NCI-H1092 (cell line): ENCODE measurements around the gene ARID3A.
"Not testable (repeated sequence)": the region's sequence is repeated elsewhere in the genome, so short reads cannot be mapped to it uniquely, and the experiment has no call there.

Experiments
- DNase-seq: peaks from one replicate; lab custom pipeline; 2025; lab: John Stamatoyannopoulos, UW

The ARID3A gene

DNA sequence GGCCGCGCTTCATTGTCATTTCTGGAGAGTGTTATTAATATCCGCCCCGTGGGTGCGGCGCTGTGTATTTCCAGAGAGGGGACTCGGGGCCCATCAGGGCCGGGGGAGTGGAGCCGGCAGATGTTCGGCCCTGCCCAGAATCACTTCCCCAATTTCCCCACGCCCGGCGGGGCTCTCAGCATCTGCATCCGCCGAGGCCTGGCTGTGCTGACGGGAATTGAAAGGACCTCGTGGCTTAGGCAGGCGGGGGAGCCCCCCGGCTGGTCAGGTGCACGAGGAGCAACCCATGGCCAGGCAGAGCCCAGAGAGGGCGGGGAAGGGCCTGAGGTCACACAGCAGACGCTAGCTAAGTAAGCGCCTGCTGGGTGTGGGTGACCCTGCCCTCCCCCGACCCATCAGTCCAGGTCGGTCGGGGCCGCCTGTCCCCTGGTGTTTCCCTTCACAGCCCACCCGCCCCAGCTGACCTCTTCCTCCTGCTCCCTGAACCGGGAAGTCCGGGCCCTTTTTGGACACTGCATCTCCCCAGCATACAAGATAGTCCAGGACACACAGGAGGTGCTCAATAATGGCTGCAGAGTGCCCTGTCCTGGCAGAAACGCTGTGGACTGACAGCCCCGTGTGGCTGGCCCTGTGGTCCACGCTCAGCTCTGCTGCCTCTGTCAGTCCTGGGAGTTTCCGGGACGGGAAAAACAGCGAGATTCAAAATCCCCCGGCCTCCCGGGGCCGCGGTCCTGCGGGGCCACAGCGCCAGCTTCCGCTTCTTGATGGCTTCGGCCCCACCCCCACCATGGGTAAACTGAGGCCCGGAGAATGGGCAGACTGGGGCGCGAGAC is 22.1 kb downstream of the ARID3A start:
- DNase-seq = no peak

DNA sequence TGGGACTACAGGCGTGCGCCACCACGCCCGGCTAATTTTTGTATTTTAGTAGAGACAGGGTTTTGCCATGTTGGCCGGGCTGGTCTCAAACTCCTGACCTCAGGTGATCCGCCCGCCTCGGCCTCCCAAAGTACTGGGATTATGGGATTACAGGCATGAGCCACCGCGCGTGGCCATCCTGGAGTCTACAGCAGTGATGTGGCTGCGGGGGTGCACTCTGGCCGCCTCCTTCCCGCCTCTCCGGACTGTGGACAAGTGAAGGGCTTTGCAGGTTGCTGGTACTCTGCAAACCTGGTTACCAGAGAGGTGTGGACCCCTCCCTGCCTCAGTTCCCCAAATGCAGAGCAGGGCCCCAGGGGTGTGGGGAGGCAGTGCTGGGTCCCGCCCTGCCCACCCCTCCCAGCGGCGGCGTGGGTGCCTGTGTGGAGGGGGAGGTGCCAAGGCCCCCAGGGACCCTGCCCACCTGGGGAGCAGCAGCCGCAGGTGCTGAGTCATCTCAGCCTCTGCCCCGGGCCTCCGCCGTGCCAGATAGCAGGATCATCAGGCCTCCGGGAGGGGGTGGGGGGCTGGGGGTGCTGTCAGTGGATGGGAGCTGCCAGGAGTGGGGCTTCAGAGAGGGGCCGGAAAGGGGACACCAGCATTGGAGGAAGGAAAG is 23.1 kb downstream of the ARID3A start:
- no peak for DNase-seq

DNA sequence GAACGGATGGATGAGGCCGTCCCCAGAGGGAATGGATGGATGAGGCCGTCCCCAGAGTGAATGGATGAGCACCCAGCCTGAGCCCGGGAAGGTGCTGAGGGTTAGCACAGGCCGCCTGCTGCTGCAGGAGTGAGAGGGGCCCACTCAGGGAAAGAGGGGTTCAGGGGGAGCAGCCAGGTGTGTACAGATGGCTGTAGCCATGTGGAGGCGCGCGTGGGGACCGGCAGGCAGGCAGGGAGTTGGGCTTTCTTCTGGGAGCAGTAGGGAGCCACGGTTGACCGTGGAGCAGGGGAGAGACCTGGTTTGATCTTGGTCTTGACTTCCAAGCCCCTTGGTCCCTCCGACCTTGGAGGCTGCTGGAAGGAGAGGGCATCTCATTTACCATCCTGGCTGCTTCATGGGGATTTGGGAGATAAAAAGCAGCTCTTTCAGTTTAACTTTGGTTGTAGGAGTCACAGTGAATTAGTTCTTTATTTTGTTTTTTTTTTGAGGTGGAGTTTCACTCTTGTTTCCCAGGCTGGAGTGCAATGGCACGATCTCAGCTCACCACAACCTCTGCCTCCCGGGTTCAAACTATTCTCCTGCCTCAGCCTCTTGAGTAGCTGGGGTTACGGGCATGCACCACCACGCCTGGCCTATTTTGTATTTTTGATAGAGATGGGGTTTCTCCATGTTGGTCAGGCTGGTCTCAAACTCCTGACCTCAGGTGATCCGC is 24.7 kb downstream of the ARID3A start:
- no peak for DNase-seq

DNA sequence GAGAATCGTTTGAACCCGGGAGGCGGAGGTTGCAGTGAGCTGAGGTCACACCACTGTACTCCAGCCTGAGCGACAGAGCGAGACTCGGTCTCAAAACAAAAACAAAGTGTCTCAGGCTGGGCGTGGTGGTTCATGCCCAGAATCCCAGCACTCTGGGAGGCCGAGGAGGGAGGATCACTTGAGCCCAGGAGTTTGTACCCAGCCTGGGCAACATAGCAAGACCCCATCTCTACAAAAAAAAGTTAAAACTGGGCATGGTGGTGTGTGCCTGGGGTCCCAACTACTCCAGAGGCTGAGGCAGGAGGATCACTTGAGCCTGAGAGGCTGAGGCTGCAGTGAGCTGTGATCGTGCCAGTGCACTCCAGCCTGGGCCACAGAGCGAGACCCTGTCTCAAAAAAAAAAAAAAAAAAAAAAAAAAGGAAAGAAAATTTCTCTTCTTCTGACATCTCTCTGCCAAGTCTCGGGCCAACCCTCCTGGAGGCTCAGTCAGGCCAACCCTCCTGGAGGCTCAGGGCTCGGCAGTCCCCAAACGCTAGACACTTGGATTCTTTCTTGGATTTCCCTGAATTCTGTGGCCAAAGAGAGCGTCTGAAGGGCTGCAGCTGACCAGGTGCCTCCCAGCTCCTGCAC is 26.3 kb downstream of the ARID3A start:
- DNase-seq = no peak

DNA sequence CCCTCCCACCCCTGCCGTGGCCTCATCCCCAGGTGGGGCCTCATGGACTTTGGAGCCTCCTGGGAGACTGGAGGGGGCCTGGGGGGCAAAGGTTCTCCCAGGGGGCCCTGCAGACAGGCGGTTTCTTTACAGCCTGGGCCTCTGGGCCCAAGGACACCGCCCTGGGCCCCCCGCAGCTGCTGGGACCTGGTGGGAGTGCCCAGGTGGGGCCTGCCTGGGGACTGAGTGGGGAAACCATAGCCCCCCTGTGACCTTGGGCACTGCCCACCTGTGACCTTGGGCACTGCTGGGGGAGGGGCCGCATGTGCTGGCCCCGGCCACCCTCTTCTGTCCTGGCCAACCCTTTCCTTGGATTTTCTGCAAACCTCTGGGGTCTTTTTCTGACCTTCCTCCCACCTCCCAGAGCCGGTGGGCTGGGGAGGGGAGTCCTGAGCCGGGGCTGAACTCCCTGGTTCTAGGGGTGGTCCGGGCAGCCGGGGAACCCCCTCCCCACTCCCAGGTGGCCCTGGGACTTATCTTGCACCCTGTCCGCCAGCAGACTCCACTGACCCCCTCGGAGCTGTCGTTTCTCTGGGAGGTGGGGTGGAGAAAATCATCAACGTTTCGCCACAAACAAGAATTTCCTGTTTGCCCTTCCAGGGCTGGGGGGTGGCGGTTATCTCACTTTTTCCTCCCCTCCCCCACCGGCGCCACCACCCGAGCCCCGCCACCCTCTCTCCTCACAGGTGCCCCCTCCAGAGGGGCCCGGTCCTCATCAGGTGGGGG is 27.0 kb downstream of the ARID3A start:
- no peak for DNase-seq

DNA sequence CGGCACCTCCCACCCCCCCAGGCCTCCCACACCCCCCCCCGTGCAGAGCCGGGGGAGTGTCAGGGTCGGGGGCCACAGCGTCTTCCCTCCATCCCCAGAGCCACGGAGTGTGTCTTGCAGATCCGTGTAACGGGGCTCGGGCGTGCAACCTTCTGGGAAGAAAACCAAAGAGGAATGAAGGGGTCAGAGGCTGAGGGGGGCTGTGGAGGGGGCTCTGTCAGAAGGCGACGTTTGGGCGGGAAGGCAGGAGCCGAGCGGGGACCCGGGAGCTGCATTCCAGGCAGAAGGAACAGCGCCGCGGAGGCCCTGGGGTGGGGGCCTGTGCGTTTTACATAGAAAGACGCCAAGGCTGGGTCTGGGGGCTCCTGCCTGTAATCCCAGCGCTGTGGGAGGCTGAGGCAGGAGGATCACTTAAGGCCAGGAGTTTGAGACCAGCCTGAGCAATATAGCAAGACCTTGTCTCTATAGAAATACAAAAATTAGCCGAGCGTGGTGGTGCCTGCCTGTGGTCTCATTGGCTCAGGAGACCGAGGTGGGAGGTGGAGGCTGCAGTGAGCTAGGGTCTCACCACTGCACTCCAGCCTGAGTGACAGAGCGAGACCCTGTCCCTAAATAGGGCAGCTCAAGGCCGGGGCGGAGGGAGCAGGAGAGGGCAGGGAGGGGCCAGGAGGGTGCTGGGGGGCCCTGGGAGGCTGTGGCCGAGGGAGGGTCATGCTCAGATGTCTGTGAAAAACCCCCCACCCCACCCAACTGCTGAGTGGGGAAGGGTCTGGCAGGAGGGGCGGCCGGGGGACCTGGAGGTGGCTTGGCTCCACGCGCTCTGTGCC is 27.8 kb downstream of the ARID3A start:
- DNase-seq = no peak

DNA sequence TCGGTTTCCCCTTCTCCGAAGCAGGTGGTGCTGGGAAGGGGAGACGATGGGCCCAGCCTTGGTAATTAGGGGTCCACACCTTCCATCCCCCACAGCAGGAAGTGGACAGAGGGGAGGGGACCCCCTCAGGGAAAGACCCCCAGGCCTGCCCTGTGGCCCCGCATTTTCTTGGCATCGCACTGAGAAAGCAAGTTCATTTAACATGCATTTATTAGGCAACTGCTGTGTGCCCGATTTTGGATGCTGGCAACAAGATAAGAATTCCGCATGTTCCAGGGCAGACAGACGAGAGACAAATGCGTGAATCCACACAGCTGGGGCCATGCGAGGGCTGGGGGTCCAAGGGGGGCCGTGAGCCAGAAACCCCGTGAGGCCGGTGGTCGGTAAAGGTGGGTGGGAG is 28.4 kb downstream of the ARID3A start:
- DNase-seq = no peak

DNA sequence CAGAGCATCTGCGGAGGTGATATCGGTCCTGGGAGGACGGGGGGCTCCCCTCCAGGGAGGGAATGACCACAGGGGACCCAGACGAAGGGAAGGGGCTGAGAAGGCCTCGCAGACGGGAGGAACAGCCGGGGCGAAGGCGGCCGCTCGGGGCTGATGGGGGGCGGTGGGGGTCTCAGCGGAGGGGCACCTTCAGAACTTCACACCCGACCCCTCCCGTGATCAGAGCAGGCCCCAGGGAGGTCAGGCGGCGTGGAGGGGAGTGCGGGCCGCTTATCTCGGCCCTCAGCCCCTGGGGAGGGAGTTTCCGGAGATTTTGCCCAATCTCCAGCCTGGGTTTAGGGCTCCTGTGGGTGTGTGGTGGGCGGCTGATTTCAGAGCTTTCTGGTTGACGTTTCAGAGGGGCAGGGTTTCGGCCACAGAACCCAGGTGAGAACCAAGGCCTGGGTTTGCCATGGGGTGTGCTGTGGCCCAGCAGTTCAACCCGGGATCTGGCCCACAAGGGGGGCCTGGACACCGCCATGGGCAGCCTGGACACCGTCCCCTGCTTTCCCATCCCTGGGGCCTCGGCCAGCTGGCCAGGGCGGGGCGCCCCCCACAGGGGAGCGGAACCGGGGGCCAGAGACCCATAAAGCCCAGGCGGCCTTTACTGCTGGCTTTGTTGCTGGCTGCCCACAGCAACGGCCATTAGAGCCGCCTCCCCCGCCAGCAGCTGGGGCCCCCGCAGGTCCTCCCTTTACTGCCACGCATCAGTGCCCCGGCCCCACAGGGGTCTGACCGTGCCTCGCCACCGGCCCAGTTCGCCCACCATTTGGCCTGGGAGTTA is 29.0 kb downstream of the ARID3A start:
- DNase-seq = no peak

DNA sequence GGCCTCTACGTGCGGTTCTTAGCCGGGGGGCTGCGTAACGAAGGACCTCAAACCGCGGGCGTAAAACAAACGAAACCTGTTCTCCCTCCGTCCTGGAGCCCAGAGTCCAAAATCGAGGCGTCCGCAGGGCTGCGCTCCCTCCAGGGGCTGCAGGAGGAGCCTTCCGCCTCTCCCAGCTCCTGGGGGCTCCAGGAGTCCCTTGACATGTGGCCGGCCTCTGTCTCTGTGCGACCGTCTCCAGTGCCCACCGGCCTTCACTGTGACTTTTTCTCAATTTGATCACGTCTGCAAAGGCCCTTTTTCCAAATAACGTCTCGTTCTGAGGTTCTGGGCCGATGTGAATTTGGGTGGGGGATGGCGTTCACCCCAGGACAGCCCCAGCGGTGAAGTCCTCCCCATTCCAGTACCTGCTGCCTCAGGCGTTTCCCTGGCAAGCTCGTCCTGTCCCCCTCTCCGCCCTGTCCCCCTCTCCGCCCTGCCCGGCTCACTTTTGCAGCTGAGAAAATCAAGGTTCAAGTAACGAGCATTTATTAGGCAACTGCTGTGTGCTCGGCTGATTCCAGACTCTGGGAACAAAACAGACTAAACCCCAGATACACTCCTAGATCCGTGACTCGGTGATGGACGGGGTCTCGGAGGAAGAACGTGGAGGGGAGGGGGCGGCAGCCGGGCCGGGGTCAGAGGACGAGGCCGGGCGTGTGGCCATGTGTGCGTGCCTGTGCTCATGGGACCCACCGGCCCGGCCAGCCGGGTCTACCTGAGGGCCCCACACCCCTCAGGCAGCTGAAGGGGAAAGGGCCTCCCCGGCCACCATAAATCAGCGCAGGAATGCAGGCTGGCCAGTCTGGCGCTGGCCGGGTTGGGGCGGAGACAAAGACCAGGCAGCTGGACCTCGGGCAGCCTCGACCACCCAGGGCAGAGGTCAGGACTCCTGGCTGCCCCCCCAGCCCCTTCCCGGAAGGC is 30.2 kb downstream of the ARID3A start:
- no peak for DNase-seq

DNA sequence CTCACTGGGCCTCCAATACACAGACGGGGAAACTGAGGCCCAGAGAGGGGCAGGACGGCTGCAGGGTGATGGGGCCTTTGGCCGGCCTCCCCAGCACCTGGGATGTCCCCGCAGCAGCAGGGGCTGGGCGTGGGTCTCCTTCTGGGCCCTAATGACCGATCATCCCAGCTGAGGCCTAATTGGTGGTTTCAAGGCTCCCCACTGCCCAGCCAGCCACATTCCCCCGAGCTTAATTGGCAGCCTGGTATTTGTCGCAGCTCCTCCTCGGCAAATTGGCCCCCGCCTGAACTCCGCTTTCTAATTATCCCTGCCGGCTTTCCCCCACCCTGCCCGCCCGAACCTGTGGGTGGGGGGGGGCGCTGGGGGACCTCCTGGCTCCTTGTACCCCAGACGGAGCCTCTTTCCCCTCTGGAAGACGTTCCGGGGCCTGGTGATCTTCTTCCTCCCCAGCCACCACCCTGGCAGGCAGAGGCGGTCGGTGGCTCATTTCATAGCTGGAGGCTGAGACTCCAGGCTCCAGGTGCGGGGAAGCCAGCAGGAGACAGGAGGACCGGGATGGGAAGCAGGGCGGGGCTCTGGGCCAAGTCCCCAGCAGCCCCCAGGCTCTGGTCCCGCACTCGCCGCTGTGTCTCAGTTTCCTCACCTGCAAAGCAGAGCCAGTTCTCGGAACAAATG is 31.1 kb downstream of the ARID3A start:
- no peak for DNase-seq

DNA sequence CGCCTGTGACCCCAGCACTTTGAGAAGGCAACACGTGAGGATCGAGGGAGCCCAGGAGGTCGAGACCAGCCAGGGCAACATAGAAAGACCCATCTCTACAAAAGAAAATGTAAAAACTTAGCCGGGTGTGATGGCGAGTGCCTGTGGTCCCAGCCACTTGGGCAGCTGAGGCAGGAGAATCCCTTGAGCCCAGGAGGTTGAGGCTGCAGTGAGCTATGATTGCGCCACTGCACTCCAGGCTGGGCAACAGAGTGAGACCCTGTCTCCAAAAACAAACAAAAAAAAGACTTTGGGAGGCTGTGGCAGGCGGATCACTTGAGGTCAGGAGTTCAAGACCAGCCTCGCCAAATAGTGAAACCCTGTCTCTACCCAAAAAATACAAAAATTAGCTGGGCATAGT is 31.7 kb downstream of the ARID3A start:
- not testable (repeated sequence) for DNase-seq

DNA sequence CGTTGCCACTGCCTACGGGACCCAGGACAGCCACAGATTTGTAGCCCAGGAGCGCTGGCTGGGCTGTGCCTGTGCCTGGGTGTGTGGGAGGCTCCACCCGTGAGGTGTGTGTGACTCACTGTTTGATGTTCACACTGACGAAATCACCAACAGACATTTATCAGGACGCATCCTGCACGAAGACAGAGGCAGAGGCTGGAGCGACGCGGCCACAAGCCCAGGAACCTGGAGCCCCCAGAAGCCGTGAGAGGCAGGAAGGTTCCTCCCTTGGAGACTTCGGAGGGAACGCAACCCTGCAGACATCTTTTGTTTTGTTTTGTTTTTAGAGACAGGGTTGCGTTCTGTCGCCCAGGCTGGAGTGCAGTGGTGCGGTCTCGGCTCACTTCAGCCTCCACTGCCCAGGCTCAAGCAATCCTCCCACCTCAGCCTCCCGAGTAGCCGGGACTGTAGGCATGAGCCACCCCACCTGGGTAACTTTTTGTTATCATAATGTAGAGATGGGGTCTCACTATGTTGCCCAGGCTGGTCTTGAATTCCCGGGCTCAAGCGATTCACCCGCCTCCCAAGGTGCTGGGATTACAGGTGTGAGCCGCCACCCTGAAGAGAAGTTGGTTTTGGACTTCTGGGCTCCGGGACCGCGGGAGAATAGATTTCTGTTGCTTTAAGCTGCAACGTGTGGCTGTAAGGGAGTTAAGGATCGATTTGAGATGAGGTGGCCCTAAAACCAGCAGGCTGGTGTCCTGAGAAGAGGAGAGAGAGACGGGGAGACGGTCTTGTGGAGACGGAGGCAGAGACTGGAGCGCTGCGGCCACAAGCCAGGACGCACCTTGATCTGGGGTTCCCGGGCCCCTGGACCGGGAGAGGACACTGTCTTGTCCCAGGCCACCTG is 33.4 kb downstream of the ARID3A start:
- DNase-seq = no peak

DNA sequence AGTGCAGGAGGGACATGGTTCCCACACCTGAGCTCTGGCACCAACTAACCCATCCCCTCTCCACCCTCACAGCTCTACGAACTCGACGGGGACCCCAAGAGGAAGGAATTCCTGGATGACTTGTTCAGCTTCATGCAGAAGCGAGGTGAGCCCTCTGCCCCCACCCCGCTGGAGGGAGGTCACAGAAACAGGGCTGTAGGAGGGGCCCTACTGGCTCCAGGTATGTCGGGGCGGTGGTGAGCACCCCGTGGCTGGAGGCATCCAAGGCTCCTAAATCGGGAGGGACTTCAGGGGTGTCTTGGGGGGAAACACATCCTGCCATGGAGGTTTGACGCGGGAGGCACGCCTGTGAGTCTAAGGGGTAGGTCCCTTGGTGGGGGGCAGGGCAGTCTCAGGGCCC is 34.2 kb downstream of the ARID3A start:
- no peak for DNase-seq

DNA sequence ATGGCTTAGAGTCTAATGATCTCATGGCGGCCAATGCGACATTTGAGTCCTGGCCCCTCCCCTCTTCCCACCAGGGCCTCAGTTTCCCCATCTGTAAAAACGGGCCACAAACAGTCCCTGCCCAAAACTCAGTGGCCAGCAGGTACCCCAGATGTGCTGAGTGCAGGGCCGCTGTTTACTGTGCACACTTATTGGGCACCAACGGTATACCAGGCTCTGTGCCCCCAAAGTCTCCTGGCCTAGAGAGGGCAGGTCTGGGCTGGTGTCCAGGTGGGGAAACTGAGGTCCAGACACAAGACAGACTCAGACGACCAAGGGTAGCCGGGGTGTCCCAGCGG is 34.7 kb downstream of the ARID3A start:
- DNase-seq = no peak

DNA sequence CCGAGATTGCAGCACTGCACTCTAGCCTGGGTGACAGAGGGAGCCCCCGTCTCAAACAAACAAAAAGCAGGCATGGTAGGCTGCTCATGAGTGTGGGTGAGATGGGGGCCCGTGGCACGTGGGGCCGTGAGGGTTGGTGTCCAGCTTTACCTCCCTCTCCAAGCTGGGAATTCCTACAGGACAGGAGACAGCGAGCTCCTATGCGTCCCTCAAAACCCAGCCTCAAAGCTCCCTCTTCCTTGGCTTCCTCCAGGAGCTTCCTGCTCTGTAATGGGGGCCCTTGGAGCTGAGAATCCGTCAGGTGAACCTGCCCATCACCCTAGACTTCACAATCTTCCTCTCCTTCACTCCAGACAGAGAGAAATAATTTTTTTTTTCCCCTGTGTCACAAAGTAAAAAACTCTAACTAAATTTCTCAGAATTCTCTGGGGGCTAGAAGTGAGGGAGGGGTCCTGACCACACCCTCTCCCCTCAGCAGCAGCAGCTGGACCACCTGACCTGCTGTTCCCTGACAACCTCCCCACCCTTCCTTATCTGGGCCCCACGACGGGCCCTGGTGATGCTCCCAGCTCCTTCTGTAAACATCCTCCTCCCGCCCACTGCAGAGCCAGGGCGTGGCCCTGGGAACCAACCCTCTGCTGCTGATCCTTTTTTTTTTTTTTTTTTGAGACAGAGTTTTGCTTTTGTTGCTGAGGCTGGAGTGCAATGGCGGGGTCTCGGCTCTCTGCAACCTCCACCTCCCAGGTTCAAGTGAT is 36.2 kb downstream of the ARID3A start:
- no peak for DNase-seq

DNA sequence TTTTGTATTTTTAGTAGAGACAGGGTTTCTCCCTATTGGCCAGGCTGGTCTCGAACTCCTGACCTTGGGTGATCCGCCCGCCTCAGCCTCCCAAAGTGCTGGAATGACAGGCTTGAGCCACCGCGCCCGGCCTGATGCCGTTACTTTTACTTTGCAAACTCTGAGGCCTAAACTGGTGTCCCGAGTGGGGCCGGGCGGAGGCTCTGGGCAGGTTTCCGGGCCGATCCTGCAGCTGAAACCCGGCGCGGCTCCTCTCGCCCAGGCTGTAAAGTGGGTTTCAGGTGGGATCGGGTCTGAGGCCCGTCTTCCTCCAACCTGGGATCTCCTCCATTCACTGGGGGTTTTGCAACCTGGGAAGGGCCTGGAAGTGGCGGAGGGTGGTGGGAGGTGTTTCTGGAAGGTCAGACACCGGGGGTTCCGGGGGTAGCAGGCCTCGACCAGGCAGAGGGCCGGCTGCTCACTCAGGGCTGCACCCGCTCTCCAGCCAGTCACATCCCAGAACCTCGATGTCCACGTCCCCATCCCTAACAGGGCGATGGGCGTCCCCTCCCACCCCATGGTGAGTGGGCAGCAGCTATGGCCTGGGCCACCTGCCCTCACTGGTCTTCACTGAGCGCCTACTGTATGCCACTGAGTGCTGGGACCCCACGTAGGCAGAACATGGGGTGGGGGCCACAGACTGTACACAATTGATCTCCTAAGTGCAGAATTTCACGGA is 37.0 kb downstream of the ARID3A start:
- DNase-seq = no peak
